Esophagus muscularis mucosa (tissue), 4 donors: ENCODE data around the gene GRAMD1C. TPM values are rescaled to one million over a fixed set of nuclear protein-coding genes. Genes with fewer than 3 reads are reported as not detected.

Experiments used
- DNase-seq: peaks from one replicate; pipeline ENCODE4 v3.0.0-alpha.2; 2017; ENCODE audit errors: extremely low spot score
- H3K27ac ChIP-seq, 4 donors: fragments of 200-600 bp; sonication (generic); replicated peaks in 1 of 4; 1 replicate in 3 of 4; 2 replicates in 1 of 4; pipeline ENCODE4 v1.5.1; 2016 to 2019; ENCODE audit warnings: mild to moderate bottlenecking in 1 of 4
- H3K27me3 ChIP-seq, 4 donors: fragments of 200-600 bp; sonication (generic); one replicate each; pipeline versions ENCODE4 v1.5.1 to v1.6.0; 2016 to 2019
- H3K36me3 ChIP-seq, 4 donors: fragments of 200-600 bp; sonication (generic); one replicate each; pipeline ENCODE4 v1.5.1; 2016 to 2019
- H3K4me1 ChIP-seq, 4 donors: fragments of 200-600 bp; sonication (generic); one replicate each; pipeline ENCODE4 v1.5.1; 2016 to 2019
- H3K4me3 ChIP-seq, 4 donors: fragments of 200-600 bp; sonication (generic); 1 replicate in 2 of 4; 2 replicates in 2 of 4; pipeline ENCODE4 v1.5.1; 2016 to 2019; ENCODE audit warnings: mild to moderate bottlenecking in 4 of 4, moderate library complexity in 1 of 4
- H3K9me3 ChIP-seq, 4 donors: fragments of 200-600 bp; sonication (generic); 1 replicate in 3 of 4; 2 replicates in 1 of 4; pipeline ENCODE4 v1.5.1; 2016 to 2019
- CTCF ChIP-seq, 3 experiments: fragments of 200-600 bp in 2 of 3; fragments of 450-650 bp in 1 of 3; sonication (generic) in 2 of 3; IDR thresholded peaks; one replicate each; pipeline ENCODE4 v1.5.1; 2017 to 2019; ENCODE audit warnings: antibody characterized with exemption in 3 of 3, mild to moderate bottlenecking in 2 of 3, moderate library complexity in 1 of 3
- EP300 ChIP-seq: sonication (generic); formaldehyde crosslinking; IDR thresholded peaks from one replicate; pipeline ENCODE4 v1.6.1; 2017; ENCODE audit warnings: antibody characterized with exemption
- POLR2A ChIP-seq: fragments of 450-650 bp; IDR thresholded peaks from one replicate; pipeline ENCODE4 v1.6.1; 2017; ENCODE audit warnings: antibody characterized with exemption, moderate library complexity, mild to moderate bottlenecking, low read depth
- POLR2AphosphoS5 ChIP-seq, 2 donors: sonication (generic); formaldehyde crosslinking; IDR thresholded peaks; one replicate each; pipeline ENCODE4 v1.6.1; 2017; ENCODE audit warnings: antibody characterized with exemption in 2 of 2
- WGBS: methylation state at CpG from one replicate; pipeline ENCODE4 v1.1.5; 2018; 5-methylcytosine and 5-hydroxymethylcytosine counted together
- intact Hi-C: fragments of 100-400 bp; cut with DNase I; formaldehyde crosslinking; loops from one replicate; pipeline ENCODE4 v1.15.1; 2023
- total RNA-seq, 4 donors: library from RNA; depleted of rRNA; stranded (reverse); fragments of >200 nt; gene quantifications; one replicate each; pipeline versions ENCODE4 v1.1.0 to v1.2.1, GENCODE V29; 2016

GRAMD1C gene
- total RNA-seq, 4 donors from 2014 or later, result 0.33 to 2.7 (median 1.0) TPM; not detected in 1

- no peak for DNase-seq
- Histone ChIP-seq H3K4me1 (no peaks in the 10 kb centered on the region), H3K4me3 (no peak overlapping the region), H3K9me3 (no peaks in the 10 kb centered on the region), H3K27ac (no peak overlapping the region), H3K27me3 (no peaks in the 10 kb centered on the region), H3K36me3 (peaks cover 0 to 14% (median 0%) of the 10 kb centered on the region in 4 donors)
- intact Hi-C loops, result no loop called here
- TF ChIP-seq POLR2A (no peak), EP300 (no peak), CTCF (IDR thresholded peaks at IDR 0.05) (no peak), POLR2AphosphoS5 (IDR thresholded peaks at IDR 0.05) (no peak)
- 96% methylated on average over 3 of the region's 3 CpGs for WGBS
Measured at GRCh38 chr3:113963879-113964278, 125.3 kb downstream of the GRAMD1C start.

- Histone ChIP-seq H3K9me3 (no peaks in the 10 kb centered on the region), H3K36me3 (peaks cover 0 to 8% (median 0%) of the 10 kb centered on the region in 4 donors), H3K4me3 (no peak overlapping the region), H3K27ac (no peak overlapping the region), H3K4me1 (no peaks in the 10 kb centered on the region), H3K27me3 (no peaks in the 10 kb centered on the region)
- TF ChIP-seq POLR2A, result no peak
- no peak for TF ChIP-seq CTCF (IDR thresholded peaks at IDR 0.05)
- no peak for TF ChIP-seq EP300
- TF ChIP-seq POLR2AphosphoS5 (IDR thresholded peaks at IDR 0.05), result no peak
- no peak for DNase-seq
- 77% methylated on average over 2 of the region's 2 CpGs for WGBS
- intact Hi-C loops, result no loop called here
Measured at GRCh38 chr3:113966172-113966571, 127.6 kb downstream of the GRAMD1C start.

- WGBS, result 27% methylated on average over 2 of the region's 2 CpGs
- H3K4me1 ChIP-seq, result no peaks in the 10 kb centered on the region
- intact Hi-C loops, result no loop called here
Measured at GRCh38 chr3:113968986-113969385, 130.4 kb downstream of the GRAMD1C start.

GRCh38 chr3:113977822-113978221 lies 139.2 kb downstream of the GRAMD1C start:
- no peak overlapping the region for H3K4me3 ChIP-seq
- no peak for DNase-seq
- H3K36me3 ChIP-seq, result peaks cover 6 to 54% (median 14%) of the 10 kb centered on the region in 4 donors
- peaks cover 0 to 8% (median 0%) of the 10 kb centered on the region in 4 donors for H3K9me3 ChIP-seq
- WGBS, result 93% methylated on average over 4 of the region's 4 CpGs
- no peaks in the 10 kb centered on the region for H3K4me1 ChIP-seq
- no peaks in the 10 kb centered on the region for H3K27me3 ChIP-seq
- no peak for TF ChIP-seq CTCF (IDR thresholded peaks at IDR 0.05)
- no peak for TF ChIP-seq POLR2AphosphoS5 (IDR thresholded peaks at IDR 0.05)
- TF ChIP-seq EP300, result no peak
- TF ChIP-seq POLR2A, result no peak
- no peak overlapping the region for H3K27ac ChIP-seq
- intact Hi-C loops, result no loop called here

More at GRCh38 chr3:113968986-113969385, 130.4 kb downstream of the GRAMD1C start:
- H3K9me3 ChIP-seq, result peaks cover 0 to 8% (median 0%) of the 10 kb centered on the region in 4 donors
- no peak for DNase-seq
- H3K27me3 ChIP-seq, result no peaks in the 10 kb centered on the region
- TF ChIP-seq POLR2A (no peak), POLR2AphosphoS5 (IDR thresholded peaks at IDR 0.05) (peak in 1 of 2 donors; percentile 16)
- no peak overlapping the region for H3K27ac ChIP-seq
- H3K4me3 ChIP-seq, result no peak overlapping the region
- peaks cover 0 to 8% (median 0%) of the 10 kb centered on the region in 4 donors for H3K36me3 ChIP-seq

- H3K36me3 ChIP-seq, result peaks cover 9 to 58% (median 15%) of the 10 kb centered on the region in 4 donors
- 73% methylated on average over 1 of the region's 1 CpG for WGBS
- intact Hi-C loops, result no loop called here
- no peak overlapping the region for H3K4me3 ChIP-seq
- H3K9me3 ChIP-seq, result no peaks in the 10 kb centered on the region
- no peak overlapping the region for H3K27ac ChIP-seq
- TF ChIP-seq POLR2AphosphoS5 (IDR thresholded peaks at IDR 0.05) (no peak), POLR2A (no peak), EP300 (no peak), CTCF (IDR thresholded peaks at IDR 0.05) (no peak)
- H3K27me3 ChIP-seq, result no peaks in the 10 kb centered on the region
- DNase-seq, result no peak
- no peaks in the 10 kb centered on the region for H3K4me1 ChIP-seq
Measured at GRCh38 chr3:113979916-113980315, 141.3 kb downstream of the GRAMD1C start.
